Transverse colon (tissue), 4 donors: ENCODE data around the gene HIP1.

Experiments used
- CTCF ChIP-seq, 5 experiments: fragments of 200-600 bp in 3 of 5; fragments of 450-650 bp in 2 of 5; sonication (generic) in 3 of 5; IDR thresholded peaks; 1 replicate in 2 of 5; 2 replicates in 3 of 5; pipeline ENCODE4 v1.5.1; 2016 to 2017; ENCODE audit warnings: antibody characterized with exemption in 5 of 5, inconsistent platforms in 3 of 5, mild to moderate bottlenecking in 2 of 5, moderate library complexity in 1 of 5
- POLR2AphosphoS5 ChIP-seq, 3 donors: sonication (generic); formaldehyde crosslinking; IDR thresholded peaks; one replicate each; pipeline ENCODE4 v1.6.1; 2016; ENCODE audit warnings: antibody characterized with exemption in 3 of 3

- TF ChIP-seq CTCF (IDR thresholded peaks at IDR 0.05) (no peak), POLR2AphosphoS5 (IDR thresholded peaks at IDR 0.05) (no peak)
These were observed 32.5 kb upstream of the HIP1 start for GRCh38 chr7:75771224-75771623.
